Jurkat, Clone E6-1 (cell line): ENCODE measurements around the gene USP13.

Experiments
- DNase-seq: peaks from one replicate; pipeline ENCODE4 v3.0.0-alpha.2; 2011; ENCODE audit warnings: low read depth, low spot score
- H3K4me3 ChIP-seq: 2 replicates; pipeline ENCODE4 v1.5.1; 2011; ENCODE audit warnings: mild to moderate bottlenecking, low read length, control low read depth, moderate library complexity

Gene USP13

DNA sequence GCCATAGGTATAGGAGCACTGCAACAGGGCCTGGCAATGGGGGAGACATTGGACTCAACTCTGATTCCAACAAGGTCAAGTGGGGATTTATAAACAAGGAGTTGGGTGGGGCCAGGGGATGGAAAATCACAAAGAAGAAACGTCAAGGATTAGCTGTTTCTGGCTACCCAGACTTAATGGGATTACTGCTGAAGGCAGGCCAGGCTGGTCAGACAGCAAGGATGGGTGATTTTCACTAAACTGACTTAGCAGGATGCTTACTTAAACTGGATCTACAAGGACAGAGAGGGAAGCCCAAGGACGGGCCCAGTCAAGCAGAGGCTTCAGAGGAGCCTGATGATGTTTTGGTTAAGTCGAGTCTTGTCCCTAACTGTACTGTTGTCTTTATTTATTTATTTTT, 76.2 kb downstream of the USP13 start:
- no peak overlapping the region for H3K4me3 ChIP-seq
- DNase-seq, result no peak

DNA sequence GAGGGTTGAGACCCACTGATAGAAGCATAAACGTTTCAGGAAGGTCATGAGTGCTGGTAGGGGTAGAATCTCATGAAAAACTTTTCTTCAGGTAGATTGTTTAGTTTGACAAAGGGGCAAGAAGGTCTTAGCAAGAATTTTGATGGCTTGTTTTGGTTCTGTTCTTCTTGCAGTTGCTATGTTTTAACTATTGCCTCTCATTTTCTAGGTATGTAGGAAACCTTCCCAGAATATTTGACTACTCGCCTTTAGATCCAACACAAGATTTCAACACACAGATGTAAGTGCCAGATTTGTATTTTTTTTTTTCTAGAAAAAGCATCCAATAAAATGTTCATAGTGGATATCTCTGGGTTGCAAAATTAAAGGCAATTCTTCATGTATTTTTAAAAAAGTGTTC, 77.1 kb downstream of the USP13 start:
- no peak for DNase-seq
- H3K4me3 ChIP-seq, result no peak overlapping the region

DNA sequence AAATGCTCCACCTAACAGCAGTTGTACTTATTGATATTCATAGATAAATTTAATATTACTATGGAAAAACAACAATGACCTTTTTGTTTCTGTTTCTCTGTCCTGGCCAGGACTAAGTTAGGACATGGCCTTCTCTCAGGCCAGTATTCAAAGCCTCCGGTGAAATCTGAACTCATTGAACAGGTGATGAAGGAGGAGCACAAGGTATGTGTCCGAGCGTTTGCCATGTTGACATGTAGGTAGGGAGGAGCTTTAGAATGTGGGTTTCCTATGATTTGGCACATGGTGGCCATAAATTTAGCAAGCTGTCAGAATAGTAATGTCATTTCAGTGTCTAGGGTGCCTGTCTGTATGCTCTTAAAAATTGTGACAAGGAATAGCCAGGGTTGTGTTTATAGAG, 77.7 kb downstream of the USP13 start:
- H3K4me3 ChIP-seq, result no peak overlapping the region

DNA sequence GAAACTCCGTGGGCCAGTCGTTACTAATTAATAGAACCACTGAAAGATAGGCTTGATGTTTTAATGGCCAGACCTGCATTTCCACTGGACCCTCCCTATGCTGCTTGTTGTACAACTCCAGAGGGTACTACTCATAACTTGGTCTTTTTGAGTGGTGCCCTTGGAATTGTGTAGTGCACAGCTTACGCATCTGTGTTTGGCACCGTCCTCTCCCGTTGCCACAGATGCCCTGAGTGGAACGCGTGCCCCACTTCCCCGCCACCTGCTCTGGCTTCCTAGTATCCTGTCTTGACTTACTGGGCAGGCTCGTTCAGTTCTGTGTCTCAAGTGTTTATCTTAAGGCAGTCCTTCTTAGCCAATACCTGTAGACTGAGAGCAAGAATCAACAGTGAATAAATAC, 78.7 kb downstream of the USP13 start:
- no peak overlapping the region for H3K4me3 ChIP-seq
- DNase-seq, result no peak

More for the DNA sequence above, 77.7 kb downstream of the USP13 start:
- no peak for DNase-seq

DNA sequence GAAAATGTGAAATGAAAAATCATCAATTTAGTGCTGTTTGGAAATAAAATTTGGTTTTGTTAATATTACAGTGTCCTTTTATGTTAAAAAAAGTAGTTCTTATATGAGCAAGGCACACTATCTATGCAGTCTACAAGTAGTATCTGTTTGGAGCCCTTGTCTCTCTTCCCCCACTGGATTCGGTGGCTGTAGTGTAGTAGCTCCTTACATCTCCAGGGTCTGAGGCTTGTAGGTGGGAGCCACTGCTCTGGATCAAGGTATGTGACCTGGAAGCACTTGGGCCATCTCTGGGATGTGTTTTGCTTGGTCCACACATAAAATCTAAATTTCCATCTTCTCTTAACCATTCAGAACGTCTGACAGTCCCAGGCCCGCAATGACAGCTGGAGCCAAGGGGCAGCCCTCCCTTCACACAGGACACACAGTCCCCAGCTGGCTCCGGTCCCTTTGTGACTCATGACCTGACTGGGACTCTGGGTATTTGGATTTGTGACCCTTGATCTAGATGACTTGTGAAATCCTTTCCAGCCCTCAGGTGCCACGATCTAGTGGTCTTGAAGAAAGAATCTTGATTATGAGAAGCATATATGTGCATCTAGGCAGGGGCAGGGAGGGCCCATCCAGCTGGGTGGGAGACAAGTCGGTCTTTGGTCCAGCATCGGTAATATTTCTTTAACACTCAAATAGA, 80.0 kb downstream of the USP13 start:
- no peak for DNase-seq
- no peak overlapping the region for H3K4me3 ChIP-seq

DNA sequence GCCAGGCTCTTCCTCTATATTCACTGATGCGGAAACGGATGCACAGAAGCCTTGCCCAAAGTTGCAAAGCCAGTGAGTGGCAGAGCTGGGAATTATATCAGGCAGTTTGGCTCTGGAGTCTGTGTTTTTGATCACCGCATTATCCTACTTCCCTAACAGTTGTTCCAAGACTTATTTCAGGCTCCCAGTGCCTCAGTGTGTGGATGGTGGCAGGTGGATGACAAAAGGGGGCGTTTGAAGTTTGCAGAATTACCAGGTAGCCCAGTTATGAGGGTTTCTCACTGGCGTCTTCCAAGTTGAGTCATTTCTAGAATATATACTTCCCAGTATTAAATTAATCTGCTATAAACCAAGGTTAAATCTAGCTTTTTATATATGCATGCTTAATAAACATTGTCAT, 81.0 kb downstream of the USP13 start:
- DNase-seq, result no peak
- H3K4me3 ChIP-seq, result no peak overlapping the region

DNA sequence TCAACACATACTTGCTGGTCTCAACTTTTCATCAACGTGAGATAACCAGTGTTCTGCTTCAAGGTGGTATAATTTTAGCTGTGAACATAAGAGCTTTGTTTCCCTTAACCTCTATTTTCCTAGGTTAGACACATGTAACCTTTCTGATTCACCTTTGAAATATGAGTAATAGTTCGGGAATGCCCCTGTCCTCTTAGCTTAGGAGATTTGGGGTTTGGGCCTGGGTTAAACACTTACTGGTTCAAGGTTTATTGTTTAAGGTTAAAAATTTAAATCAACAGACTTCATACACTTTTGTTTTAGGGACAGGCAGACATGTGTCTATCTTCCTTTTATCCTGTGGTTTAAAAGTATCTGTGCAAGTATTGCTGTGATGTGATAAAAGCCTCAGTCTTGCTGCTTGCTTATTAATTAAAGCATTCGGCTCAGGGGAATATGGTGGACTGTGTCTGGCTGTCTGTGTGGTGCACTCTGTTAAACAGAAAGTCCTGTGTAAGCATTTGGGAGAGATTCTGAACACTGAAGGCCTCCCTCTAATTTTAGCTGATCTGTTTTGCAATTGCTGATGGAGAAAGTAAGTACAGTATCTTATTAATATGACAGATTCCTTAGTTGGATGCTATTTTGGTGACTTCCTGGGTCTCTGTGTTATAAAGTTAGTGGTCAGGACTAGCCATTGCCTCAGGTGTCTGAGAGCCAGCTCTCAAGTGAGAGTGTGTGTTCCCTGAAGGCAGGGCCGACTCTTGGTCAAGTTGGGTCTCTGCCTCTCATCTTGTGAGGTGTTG, 81.8 kb downstream of the USP13 start:
- no peak for DNase-seq
- H3K4me3 ChIP-seq, result no peak overlapping the region

DNA sequence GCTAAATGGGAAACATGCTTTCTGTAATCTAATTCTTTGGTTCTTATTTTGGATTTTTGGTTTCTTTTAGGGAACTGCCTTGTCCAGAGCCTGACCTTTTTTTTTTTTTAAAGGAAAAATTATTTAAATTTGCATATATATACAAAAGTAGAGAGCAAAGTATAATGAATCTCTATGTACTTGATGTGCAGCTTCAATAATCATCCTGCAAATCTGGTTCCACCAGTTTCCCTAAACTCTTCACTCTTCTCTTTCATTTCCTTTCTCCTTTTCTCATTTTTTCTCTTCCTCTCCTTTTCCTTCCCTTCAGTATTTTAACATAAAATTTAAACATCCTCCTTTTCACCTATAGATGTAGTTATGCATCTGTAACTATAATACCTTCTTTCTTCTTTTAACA, 82.5 kb downstream of the USP13 start:
- DNase-seq, result no peak
- H3K4me3 ChIP-seq, result no peak overlapping the region

DNA sequence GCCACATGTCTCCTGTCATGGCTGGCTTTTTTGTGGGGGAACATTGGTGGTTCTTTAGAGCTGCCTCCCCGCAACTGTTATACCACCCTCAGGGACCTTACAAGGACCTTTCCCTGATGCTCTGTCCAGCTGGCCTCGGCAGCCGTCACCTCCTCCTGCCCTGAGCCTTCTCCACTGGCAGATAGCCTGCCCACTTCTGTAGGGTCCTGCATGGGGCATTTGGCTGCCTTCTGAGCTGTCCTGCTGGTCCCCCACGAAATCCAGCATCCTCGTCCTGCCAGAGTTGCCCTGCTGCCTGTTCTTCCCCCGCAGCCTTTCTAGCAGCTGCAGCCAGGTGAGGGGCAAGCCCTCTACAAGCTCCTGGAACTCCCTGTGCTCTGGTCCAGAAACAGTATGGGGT, 86.2 kb downstream of the USP13 start:
- no peak for DNase-seq

DNA sequence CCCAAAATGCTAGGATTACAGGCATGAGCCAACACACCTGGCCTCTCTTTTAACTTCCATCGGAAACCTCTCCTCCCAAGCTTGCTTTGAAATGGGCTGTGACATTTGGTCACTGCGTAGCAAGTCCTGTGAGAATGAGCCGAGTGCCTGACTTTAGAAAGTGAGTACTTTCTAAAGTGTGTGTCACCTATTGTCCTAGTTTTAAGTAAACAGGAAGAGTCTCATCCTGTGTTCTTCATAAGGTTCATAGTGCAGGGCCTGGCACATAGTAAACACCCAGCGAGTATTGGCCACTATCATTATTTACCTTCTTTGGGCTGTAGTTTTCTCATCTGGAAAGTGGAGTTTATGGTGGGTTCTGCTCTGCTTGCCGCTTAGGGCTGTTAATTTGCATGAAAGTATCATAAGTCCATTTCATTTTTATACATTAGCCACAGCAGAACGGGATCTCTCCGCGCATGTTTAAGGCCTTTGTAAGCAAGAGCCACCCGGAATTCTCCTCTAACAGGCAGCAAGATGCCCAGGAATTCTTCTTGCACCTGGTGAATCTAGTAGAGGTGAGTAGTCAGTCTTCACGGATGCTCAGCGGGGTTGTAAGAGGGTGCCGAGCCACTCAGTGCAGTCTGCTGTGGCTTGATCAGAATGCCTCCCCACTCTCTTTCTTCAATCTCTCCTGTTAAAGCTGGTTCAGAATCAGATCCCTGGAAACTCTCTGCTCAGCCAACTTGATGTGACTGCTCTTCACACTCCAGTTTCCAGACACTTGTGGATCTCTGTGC, 87.2 kb downstream of the USP13 start:
- DNase-seq, result no peak
- no peak overlapping the region for H3K4me3 ChIP-seq

More for the DNA sequence above, 86.2 kb downstream of the USP13 start:
- no peak overlapping the region for H3K4me3 ChIP-seq

DNA sequence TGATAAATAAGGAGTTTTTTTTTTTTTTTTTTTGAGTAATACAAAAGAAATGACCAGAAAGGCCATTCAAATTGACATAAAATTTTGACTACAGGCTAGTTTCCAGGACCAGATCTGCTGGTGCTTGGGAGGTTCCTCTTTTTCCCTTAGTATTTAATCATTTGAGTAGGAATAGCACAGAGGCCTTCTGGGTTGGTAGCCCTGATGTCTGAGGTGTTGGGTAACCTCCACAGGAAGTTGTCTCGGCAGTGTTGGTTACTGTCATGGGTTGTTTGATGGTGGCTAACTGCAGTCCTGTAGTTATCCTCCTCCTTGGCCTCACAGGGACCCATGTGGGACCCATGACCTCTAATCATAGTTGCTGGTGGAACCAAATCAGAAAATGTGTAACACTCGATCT, 91.1 kb downstream of the USP13 start:
- DNase-seq, result no peak

DNA sequence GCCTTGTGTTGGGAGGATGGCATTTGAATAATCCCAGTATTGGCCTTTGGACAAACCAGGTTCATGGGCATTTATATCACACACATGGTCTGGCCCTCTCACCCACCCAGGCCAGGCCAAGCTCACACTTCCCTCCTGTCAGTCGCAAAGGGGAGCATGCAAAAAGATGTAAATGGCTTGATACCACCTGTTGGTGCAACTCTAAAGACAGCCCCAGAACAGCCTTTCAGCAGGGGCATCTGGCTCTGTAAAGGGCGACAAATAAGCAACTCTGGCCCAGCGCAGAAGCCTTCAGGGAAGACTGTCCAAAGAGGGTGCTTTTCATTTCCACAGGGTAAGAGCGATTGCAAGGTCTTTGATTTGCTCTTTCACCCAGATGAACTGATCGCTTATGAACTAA, 91.8 kb downstream of the USP13 start:
- no peak for DNase-seq
- H3K4me3 ChIP-seq, result no peak overlapping the region

More for the DNA sequence above, 91.1 kb downstream of the USP13 start:
- no peak overlapping the region for H3K4me3 ChIP-seq

DNA sequence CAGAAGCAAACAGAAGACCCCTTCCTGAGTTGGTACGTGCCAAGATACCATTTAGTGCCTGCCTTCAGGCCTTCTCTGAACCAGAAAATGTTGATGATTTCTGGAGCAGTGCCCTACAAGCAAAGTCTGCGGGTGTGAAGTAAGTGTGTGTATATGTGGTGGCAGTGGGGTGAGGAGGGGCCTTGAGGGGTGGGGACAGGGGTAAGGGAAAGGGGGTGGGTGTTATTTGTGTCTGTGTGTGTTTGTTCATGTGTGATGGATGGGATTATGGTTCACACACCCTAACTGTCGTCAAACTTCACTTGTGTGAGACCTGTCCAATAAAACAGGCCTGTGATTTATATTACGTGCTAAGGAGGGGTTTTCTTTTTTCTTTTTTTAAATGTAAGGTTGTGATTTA, 92.2 kb downstream of the USP13 start:
- H3K4me3 ChIP-seq, result no peak overlapping the region
- DNase-seq, result no peak

DNA sequence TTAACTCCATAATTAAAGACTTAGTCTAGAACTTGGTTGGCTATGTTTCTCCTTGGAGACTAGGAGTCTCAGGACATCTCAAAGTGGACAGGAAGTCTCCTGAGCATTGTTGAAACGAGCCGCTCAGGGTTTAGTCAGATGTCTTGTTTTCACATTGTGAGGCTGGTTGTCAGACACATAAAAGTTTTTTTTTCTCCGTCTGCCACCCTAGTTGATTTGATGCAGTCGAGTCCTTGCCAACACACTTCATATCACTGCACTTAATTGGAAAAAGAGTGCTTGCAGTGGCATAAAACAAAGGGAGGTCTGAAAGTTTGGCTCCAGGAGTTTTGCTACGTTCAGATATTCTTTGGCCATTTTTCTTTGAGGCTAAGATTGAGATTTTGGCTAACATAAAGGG, 92.9 kb downstream of the USP13 start:
- no peak overlapping the region for H3K4me3 ChIP-seq
- no peak for DNase-seq

DNA sequence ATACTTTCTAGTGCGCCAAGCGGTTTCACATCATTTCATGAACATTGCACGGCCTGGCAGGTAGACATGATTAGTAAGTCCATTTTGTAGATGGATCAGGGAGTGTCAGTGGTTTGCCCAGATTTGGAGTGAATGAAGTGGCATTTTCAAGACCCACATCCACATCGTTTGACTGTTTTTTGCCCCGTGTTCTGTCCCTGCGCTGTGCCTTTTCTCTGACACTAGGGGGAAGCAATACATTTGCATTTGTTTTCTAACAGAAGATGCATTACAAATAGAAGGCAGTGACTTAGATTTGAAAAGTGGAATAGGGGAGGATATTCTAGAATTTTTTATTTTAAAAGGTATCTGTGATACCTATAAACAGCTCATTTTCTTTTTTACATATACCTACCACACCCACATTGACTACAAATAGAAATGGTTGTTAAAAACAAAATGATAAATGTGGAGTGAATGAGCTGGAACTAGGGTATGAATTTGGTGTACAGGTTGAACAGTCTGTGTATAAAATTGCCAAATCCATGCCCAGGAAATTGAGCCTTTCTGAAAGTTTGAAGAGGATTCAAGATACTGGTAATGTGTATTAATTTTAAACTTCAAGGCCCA, 98.0 kb downstream of the USP13 start:
- H3K4me3 ChIP-seq, result no peak overlapping the region
- DNase-seq, result peak; percentile 19

DNA sequence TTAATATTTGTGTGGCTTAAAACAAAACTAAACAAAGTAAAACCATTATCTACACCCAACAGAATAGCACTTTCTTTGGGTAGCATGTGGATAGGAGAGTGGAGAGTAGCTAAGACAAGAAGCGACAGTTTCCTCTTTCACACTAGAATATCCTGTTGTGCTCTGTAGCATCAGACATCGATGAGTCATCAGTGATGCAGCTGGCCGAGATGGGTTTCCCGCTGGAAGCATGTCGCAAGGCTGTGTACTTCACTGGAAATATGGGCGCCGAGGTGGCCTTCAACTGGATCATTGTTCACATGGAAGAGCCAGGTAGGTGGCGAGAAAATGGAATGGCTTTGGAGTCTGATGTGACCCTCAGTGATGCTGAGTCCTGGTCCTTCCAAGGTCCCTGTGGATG, 108.1 kb downstream of the USP13 start:
- DNase-seq, result no peak
- no peak overlapping the region for H3K4me3 ChIP-seq

DNA sequence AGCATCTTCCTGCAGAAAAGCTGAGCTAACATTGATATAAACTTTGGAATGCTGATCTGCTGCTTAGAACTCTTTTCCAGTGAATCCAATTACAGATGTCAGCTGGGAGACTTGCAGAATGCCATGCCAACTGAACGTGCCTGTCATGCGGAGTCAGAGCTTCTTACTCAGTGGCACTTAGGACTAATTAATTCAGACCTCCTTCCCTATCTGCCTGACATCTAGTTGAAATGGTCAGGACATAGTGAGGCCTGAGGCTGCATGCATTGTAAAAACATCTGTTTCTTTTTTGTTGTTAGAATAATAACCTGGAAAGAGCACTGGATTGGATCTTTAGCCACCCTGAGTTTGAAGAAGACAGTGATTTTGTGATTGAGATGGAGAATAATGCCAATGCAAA, 112.6 kb downstream of the USP13 start:
- no peak for DNase-seq
- no peak overlapping the region for H3K4me3 ChIP-seq

DNA sequence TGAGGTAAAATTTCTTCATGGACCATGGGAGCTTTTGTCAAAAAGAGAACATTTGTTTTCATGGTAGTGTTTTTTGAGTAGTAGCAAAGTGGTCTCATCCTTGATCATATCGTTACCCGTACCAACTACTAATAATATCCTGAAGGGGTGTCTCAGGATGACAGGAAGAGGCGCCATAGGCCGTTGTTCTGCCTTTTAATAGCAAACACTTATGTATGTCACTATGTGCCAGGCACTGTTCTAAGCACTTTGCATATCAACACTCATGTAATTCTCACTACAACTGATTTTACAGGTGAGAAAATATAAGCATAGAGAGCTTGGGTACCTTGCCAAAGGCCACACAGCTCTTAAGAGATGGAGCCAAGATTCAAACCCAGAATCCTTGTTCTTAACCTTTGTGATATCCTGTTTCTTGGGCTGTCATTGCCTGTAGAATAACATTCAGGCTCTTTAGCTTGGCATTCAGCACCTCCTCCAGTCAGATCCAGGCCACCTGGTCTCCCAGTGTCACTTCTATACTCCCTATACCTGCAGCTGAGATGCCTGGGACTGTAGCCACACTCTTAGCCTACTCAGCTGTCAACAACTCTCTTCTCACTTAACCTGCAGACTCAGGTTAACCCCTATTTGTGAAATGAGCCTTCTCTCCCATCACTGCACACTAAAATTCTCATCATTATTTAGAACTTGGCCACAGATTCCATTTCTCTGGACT, 113.7 kb downstream of the USP13 start:
- no peak overlapping the region for H3K4me3 ChIP-seq
- DNase-seq, result no peak

DNA sequence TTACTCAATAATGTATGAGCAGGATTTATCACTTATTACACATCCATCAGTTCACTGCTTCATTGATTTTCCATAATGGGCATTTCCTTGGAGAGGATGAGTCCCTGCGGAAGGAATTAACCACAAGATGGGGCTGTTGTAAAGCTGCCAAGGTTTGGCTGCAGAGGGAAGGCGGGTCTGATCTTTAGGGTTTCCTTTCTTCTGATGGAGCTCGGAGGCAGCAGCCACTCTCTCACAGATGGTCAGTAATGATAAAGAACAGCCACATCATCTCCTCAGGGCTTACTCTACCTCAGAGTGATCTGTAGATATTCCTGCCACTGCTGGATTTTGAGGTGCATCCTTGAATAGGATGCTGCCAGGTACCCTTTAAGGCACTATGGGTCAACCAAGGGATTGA, 115.2 kb downstream of the USP13 start:
- DNase-seq, result peak; percentile 28
- H3K4me3 ChIP-seq, result no peak overlapping the region
